HG03521 (cell line): ENCODE results near the gene CCDC40.

ENCODE experiments used
- ATAC-seq: cut with Tn5 transposase; IDR thresholded peaks from one replicate; pipeline ENCODE4 v1.9.1; 2021; ENCODE audit warnings: mild to moderate bottlenecking, moderate library complexity; ENCODE audit not compliant: unreplicated experiment

The CCDC40 gene

GRCh38 chr17:80017226-80018010 lies 19.0 kb upstream of the CCDC40 start:
- no peak for ATAC-seq

- no peak for ATAC-seq
Observed at GRCh38 chr17:80018917-80019651, 17.4 kb upstream of the CCDC40 start.

GRCh38 chr17:80021600-80021999 lies 14.8 kb upstream of the CCDC40 start:
- no peak for ATAC-seq

GRCh38 chr17:80023481-80024205 lies 12.8 kb upstream of the CCDC40 start:
- no peak for ATAC-seq

- no peak for ATAC-seq
Observed at GRCh38 chr17:80024206-80024972, 12.1 kb upstream of the CCDC40 start.

GRCh38 chr17:80025140-80025539 lies 11.3 kb upstream of the CCDC40 start:
- no peak for ATAC-seq

- no peak for ATAC-seq
Observed at GRCh38 chr17:80025796-80026195, 10.6 kb upstream of the CCDC40 start.

GRCh38 chr17:80026359-80027042 lies 9.9 kb upstream of the CCDC40 start:
- no peak for ATAC-seq

- ATAC-seq: no peak
Observed at GRCh38 chr17:80027043-80027435, 9.4 kb upstream of the CCDC40 start.

- ATAC-seq: no peak
Observed at GRCh38 chr17:80028030-80028429, 8.4 kb upstream of the CCDC40 start.

- ATAC-seq: no peak
Observed at GRCh38 chr17:80029258-80029974, 7.0 kb upstream of the CCDC40 start.

- ATAC-seq: no peak
Observed at GRCh38 chr17:80030730-80031410, 5.6 kb upstream of the CCDC40 start.

- no peak for ATAC-seq
Observed at GRCh38 chr17:80031691-80032430, 4.6 kb upstream of the CCDC40 start.

- ATAC-seq: no peak
Observed at GRCh38 chr17:80032614-80033171, 3.7 kb upstream of the CCDC40 start.

- no peak for ATAC-seq
Observed at GRCh38 chr17:80033840-80034239, 2.6 kb upstream of the CCDC40 start.

- peak; percentile 9 for ATAC-seq
Observed at GRCh38 chr17:80034791-80035686, 1.4 kb upstream of the CCDC40 start.

- ATAC-seq: no peak
Observed at GRCh38 chr17:80035687-80035936, 830 bp upstream of the CCDC40 start, which contains the start of gene TBC1D16. TBC1D16 (minus strand) TSS chr17:80035872; CDS start chr17:80013547, 22,325 bp downstream.
